SW480 (cell line): ENCODE results near the gene IGF2.
A peak's percentile ranks its signal among the peaks of the same experiment; 100 is the strongest.

Experiments used
- DNase-seq: peaks from one replicate; pipeline ENCODE4 v3.0.0-alpha.2; 2016; ENCODE audit warnings: low spot score

The IGF2 gene

GRCh38 chr11:2169626-2170570 is 30.7 kb upstream of the IGF2 start:
- DNase-seq: peak; percentile 26

- peak; percentile 55 for DNase-seq
Measured at GRCh38 chr11:2169005-2169378, 29.8 kb upstream of the IGF2 start.

- peak; percentile 26 for DNase-seq
Measured at GRCh38 chr11:2168286-2169004, 29.3 kb upstream of the IGF2 start.

- DNase-seq: no peak
Measured at GRCh38 chr11:2167141-2168045, 28.2 kb upstream of the IGF2 start.

DNA sequence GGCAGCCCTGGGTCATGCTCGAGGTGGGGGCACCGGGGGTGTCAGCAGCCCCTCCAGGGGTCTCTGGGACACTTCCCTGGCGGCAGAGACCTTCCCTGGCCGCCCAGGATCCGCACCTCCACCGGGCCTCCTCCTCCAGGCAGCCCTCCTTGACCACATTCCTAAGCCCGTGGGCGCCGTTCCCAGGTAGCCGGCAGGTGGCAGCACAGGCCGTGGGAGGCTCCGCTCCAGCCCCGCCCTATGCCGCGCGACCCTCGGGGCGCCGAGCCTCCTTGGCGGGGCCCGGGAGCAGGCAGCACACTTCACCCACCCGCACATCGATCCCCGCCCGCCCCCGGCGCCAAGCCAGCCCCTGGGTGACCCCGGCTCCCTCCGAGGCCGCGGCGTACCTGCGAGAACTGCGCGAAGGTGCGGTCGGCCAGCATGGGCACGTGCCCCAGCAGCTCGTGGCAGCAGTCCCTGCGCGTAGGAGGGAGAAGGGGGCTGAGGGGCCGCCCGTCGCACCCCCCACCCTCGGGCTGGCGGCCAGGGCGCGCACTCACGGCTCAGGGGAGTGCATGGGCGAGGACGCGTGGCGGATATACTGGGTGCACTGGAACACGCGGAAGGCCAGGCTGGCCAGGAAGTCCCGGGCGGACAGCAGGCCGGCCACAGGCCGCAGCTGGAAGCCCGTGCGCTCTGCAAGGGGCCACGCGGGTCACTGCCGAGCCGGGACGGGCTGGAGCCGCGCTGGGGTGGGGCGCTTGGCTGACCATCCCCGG is 27.1 kb upstream of the IGF2 start:
- peak; percentile 52 for DNase-seq

GRCh38 chr11:2165571-2165970 is 26.4 kb upstream of the IGF2 start:
- DNase-seq: no peak

- no peak for DNase-seq
Measured at GRCh38 chr11:2164861-2165555, 25.8 kb upstream of the IGF2 start.

- DNase-seq: no peak
Measured at GRCh38 chr11:2164081-2164480, 24.9 kb upstream of the IGF2 start.

DNA sequence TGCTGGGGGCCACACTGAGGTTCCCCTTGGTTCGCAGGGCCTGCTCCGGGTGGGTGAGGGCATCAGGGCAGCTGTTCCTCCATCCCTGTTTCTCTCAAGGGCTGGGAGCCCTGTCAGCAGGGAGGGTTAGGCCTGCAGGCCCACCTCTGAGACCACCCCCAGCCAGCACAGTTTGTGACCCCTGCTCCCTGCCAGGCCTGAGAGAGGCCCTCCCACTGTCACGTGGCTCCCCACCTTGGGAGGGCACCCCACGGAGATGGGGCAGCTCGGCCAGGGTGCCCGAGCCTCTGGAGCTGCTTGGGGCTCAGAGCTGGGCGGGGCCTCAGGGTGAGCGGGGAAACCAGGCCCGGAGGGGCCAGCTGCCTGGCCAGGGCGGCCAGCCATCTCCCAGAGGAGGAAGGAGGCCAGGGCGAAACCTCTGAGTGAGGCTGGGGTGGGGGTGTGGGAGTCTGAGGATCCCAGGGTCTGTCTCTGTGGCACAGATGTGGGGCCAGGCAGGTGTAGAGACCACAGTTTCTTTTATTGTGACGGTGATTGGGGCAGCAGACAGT is 24.3 kb upstream of the IGF2 start:
- DNase-seq: no peak

DNA sequence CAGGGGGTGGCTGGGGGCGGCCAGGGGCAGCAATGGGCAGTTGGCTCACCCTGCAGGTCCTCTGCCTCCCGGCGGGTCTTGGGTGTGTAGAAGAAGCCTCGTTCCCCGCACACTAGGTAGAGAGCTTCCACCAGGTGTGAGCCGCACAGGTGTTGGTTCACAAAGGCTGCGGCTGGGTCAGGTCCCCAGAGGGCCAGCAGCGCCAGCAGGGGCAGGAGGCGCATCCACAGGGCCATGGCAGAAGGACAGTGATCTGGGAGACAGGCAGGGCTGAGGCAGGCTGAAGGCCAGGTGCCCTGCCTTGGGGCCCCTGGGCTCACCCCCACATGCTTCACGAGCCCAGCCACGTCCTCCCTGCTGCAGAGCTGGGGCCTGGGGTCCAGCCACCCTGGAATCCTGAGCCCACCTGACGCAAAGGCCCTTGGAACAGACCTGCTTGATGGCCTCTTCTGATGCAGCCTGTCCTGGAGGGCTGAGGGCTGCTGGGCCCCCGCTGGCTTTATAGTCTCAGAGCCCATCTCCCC is 21.6 kb upstream of the IGF2 start, which contains the start of gene INS:
INS (minus strand) TSS at position 474 of the 524 bp plus-strand sequence; CDS start at position 236, 238 bp downstream.
- no peak for DNase-seq

GRCh38 chr11:2159536-2160413 is 20.6 kb upstream of the IGF2 start:
- DNase-seq: no peak

GRCh38 chr11:2158966-2159365 is 19.8 kb upstream of the IGF2 start:
- no peak for DNase-seq

DNA sequence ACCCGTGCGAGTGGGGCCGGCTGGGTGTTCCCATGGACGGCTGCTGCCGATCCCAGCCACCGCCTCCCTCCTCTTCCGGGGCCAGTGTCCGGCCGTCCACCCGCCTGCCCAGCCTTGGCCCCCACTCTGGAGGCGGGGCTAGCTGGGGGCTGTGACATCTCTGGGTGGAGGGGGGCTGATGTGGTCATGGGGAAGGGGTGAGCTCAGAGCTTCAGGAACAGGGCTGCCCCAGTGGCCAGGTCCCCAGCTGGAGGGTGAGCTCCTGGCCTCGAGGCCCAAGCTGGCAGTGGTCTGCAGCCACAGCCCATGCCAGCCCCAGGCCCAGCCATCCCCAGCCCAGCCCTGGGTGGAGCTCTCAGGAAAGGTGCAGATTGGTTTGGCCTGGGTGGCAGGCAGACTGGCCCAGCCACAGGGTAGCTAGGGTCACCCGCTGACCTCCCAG is 19.1 kb upstream of the IGF2 start:
- DNase-seq: no peak

GRCh38 chr11:2157294-2158040 is 18.3 kb upstream of the IGF2 start:
- no peak for DNase-seq

- DNase-seq: no peak
Measured at GRCh38 chr11:2156416-2157182, 17.4 kb upstream of the IGF2 start.

DNA sequence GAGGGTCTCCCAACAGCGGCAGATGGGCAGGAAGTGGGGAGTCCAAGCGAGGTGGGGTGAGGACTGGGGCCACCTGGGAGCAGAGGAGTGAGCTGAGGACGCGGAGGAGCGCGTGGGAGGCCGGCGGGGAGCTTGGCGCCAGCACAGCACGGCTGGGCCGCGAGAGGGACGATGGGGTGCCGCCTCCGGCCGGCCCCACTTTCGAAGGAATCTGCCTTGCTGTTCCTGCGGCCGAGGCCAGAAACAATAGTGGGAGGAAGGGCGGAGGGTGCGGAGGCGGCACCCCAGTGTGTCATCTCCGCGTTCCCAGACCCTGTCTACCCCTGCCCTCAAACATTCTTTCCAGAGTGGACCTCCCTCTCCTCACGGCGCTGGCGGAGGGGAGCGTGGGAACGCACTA is 16.3 kb upstream of the IGF2 start:
- DNase-seq: no peak

DNA sequence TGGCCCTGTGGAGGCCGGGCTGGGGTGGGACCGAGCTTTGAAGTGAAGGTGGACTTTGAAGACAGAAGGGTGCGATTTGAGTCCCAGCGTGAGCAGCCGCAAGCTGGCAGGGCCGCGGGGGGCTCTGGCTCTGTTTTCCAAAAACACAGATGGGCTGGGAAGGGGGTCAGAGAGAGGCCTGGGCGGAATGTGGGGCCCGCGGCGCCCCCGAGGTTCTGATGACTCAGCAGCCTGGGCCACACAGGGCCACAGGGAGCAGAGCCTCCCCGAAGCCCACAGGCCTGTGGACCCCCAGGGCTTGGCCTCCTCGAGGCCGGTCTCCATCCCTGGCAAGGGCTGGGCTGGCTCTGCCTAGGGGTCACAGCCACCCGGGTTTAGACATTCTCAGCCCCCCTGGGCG is 15.7 kb upstream of the IGF2 start:
- DNase-seq: no peak

DNA sequence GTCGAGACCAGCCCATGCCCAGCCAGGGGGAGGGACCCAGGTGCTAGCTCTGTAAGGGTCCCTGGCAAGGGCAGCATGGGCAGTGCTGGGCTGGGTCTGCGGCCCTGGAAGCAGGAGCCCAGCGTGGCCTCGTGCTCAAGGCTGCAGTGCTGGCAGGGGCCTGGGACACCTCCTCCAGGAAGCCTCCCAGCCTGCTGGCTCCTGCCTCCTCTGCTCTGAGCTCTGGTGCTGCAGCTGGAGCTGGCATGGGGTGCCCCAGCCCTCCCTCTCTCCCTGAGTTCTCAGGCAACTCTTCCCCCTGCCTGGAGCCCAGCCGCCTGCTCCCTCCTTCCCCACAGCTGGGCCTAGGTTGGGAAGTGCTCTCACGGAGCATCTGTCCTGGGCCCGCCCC is 15.0 kb upstream of the IGF2 start:
- DNase-seq: no peak
